DND-41 (cell line): ENCODE results near the gene DOC2A.
A peak's percentile ranks its signal among the peaks of the same experiment; 100 is the strongest.

Experiments used
- ATAC-seq: fragments of 200-7000 bp; cut with Tn5 transposase; 3 replicates; pipeline ENCODE4 v1.9.1; 2021; ENCODE audit warnings: low read depth; ENCODE audit not compliant: insufficient read depth
- DNase-seq: peaks from one replicate; pipeline ENCODE4 v3.0.0-alpha.2; 2020
- H2AFZ ChIP-seq: 2 replicates; pipeline ENCODE4 v1.6.0; 2012; ENCODE audit warnings: low read depth, low read length
- H3K27ac ChIP-seq: 2 replicates; pipeline ENCODE4 v1.5.1; 2012; ENCODE audit warnings: low read length, inconsistent platforms
- H3K27me3 ChIP-seq: fragments of 200-600 bp; sonication (generic); 2 replicates; pipeline ENCODE4 v1.6.0; 2012; ENCODE audit warnings: low read length, mild to moderate bottlenecking, inconsistent platforms; ENCODE audit not compliant: insufficient read depth, poor library complexity
- H3K36me3 ChIP-seq: 2 replicates; pipeline ENCODE4 v1.5.1; 2012; ENCODE audit warnings: low read length, inconsistent platforms; ENCODE audit not compliant: insufficient read depth
- H3K4me1 ChIP-seq: 2 replicates; pipeline ENCODE4 v1.5.1; 2012; ENCODE audit warnings: mild to moderate bottlenecking, low read length; ENCODE audit not compliant: insufficient read depth
- H3K4me2 ChIP-seq: 2 replicates; pipeline ENCODE4 v1.6.0; 2012; ENCODE audit warnings: mild to moderate bottlenecking, moderate library complexity, low read length, inconsistent platforms; ENCODE audit not compliant: insufficient read depth
- H3K4me3 ChIP-seq, 2 experiments: fragments of 200-600 bp in 1 of 2; shearing (Covaris generic) in 1 of 2; 2 replicates each; pipeline ENCODE4 v1.5.1; 2012 to 2016; ENCODE audit warnings: inconsistent platforms in 2 of 2, low read length in 2 of 2, mild to moderate bottlenecking in 2 of 2, low read depth in 1 of 2, moderate library complexity in 1 of 2
- H3K79me2 ChIP-seq: 2 replicates; pipeline ENCODE4 v1.6.0; 2012; ENCODE audit warnings: low read length, inconsistent platforms; ENCODE audit not compliant: insufficient read depth
- H3K9ac ChIP-seq: 2 replicates; pipeline ENCODE4 v1.6.0; 2012; ENCODE audit warnings: low read depth, mild to moderate bottlenecking, inconsistent platforms, low read length, moderate library complexity
- H3K9me3 ChIP-seq: 2 replicates; pipeline ENCODE4 v1.5.1; 2012; ENCODE audit warnings: low read length, moderate library complexity, mild to moderate bottlenecking, inconsistent platforms; ENCODE audit not compliant: insufficient read depth, severe bottlenecking
- H4K20me1 ChIP-seq: 2 replicates; pipeline ENCODE4 v1.6.0; 2012; ENCODE audit warnings: low read length; ENCODE audit not compliant: insufficient read depth
- CTCF ChIP-seq: IDR thresholded peaks from 2 replicates; pipeline ENCODE4 v1.5.1; 2012; ENCODE audit warnings: borderline replicate concordance, low read length, moderate library complexity, mild to moderate bottlenecking; ENCODE audit not compliant: poor library complexity, severe bottlenecking; ENCODE audit errors: extremely low read depth
- EZH2 ChIP-seq: IDR thresholded peaks from 3 replicates; pipeline ENCODE4 v1.6.1; 2012; ENCODE audit warnings: borderline replicate concordance, low read depth, mild to moderate bottlenecking, moderate library complexity, low read length, inconsistent platforms; ENCODE audit not compliant: severe bottlenecking

The DOC2A gene

GRCh38 chr16:29975811-29976511, 34.9 kb downstream of the DOC2A start:
- ATAC-seq (no peak), DNase-seq (no peak)
- H3K36me3 ChIP-seq: peaks cover 54% of the 10 kb centered on the region
- H3K4me2 ChIP-seq: peak overlapping the region; percentile 79
- H3K27me3 ChIP-seq: no peaks in the 10 kb centered on the region
- H3K9me3 ChIP-seq: no peaks in the 10 kb centered on the region
- H3K9ac ChIP-seq: peak overlapping the region; percentile 90
- peak overlapping the region; percentile 88 for H3K27ac ChIP-seq
- no peak overlapping the region for H2AFZ ChIP-seq
- H4K20me1 ChIP-seq: peaks cover 48% of the 10 kb centered on the region
- TF ChIP-seq EZH2 (no peak), CTCF (no peak)
- H3K4me3 ChIP-seq: peak overlapping the region in 1 of 2 experiments; percentile 92; a peak in 3 of 4 replicates
- peaks cover 45% of the 10 kb centered on the region for H3K4me1 ChIP-seq
- peaks cover 49% of the 10 kb centered on the region for H3K79me2 ChIP-seq

GRCh38 chr16:29975134-29975538, 35.7 kb downstream of the DOC2A start:
- peaks cover 48% of the 10 kb centered on the region for H4K20me1 ChIP-seq
- no peak for ATAC-seq
- TF ChIP-seq CTCF: no peak
- H3K9ac ChIP-seq: peak overlapping the region; percentile 90
- H3K4me2 ChIP-seq: peak overlapping the region; percentile 79
- peaks cover 50% of the 10 kb centered on the region for H3K36me3 ChIP-seq
- DNase-seq: no peak
- H2AFZ ChIP-seq: no peak overlapping the region
- H3K4me3 ChIP-seq: peak overlapping the region; percentile 80 to 92; a peak in 3 of 4 replicates
- H3K79me2 ChIP-seq: peaks cover 49% of the 10 kb centered on the region
- no peaks in the 10 kb centered on the region for H3K9me3 ChIP-seq
- peaks cover 45% of the 10 kb centered on the region for H3K4me1 ChIP-seq
- no peaks in the 10 kb centered on the region for H3K27me3 ChIP-seq
- peak overlapping the region; percentile 88 for H3K27ac ChIP-seq

GRCh38 chr16:29974291-29975133, 36.3 kb downstream of the DOC2A start:
- peaks cover 45% of the 10 kb centered on the region for H3K4me1 ChIP-seq
- peak overlapping the region; percentile 80 to 92 for H3K4me3 ChIP-seq
- TF ChIP-seq EZH2 (no peak), CTCF (peak; percentile 17)
- H3K4me2 ChIP-seq: peak overlapping the region; percentile 79
- H4K20me1 ChIP-seq: peaks cover 48% of the 10 kb centered on the region
- H2AFZ ChIP-seq: peak overlapping the region; percentile 97
- ATAC-seq: no peak
- peak overlapping the region; percentile 90 for H3K9ac ChIP-seq
- peak overlapping the region; percentile 88 for H3K27ac ChIP-seq
- no peaks in the 10 kb centered on the region for H3K9me3 ChIP-seq
- H3K79me2 ChIP-seq: peaks cover 49% of the 10 kb centered on the region
- H3K36me3 ChIP-seq: peaks cover 47% of the 10 kb centered on the region
- no peak for DNase-seq
- H3K27me3 ChIP-seq: no peaks in the 10 kb centered on the region
